Immature natural killer cell (primary cell): Measurements from ENCODE around the gene THAP11. TPM values are rescaled to one million over a fixed set of nuclear protein-coding genes. Genes with fewer than 3 reads are reported as not detected.
"Not testable (repeated sequence)": the region's sequence is repeated elsewhere in the genome, so short reads cannot be mapped to it uniquely, and the experiment has no call there.

Experiments used
- DNase-seq, 3 donors: peaks; one replicate each; pipeline ENCODE4 v3.0.0; 2022; ENCODE audit warnings: mixed read lengths in 1 of 3
- H3K27ac Mint-ChIP-seq, 6 donors: one replicate each; pipeline ENCODE4 v1.8.0; 2020; ENCODE audit warnings: mixed read lengths in 6 of 6, mild to moderate bottlenecking in 5 of 6, inconsistent platforms in 4 of 6, moderate library complexity in 3 of 6
- H3K27me3 Mint-ChIP-seq, 3 donors: one replicate each; pipeline ENCODE4 v1.8.0; 2020 to 2021; ENCODE audit warnings: low read depth in 3 of 3, mild to moderate bottlenecking in 3 of 3, mixed read lengths in 3 of 3, moderate library complexity in 3 of 3, inconsistent platforms in 1 of 3
- H3K36me3 Mint-ChIP-seq, 3 donors: one replicate each; pipeline ENCODE4 v1.8.0; 2020; ENCODE audit warnings: mixed read lengths in 3 of 3, inconsistent platforms in 2 of 3, mild to moderate bottlenecking in 2 of 3
- H3K4me1 Mint-ChIP-seq, 2 donors: one replicate each; pipeline ENCODE4 v1.8.0; 2020; ENCODE audit warnings: inconsistent platforms in 2 of 2, mild to moderate bottlenecking in 2 of 2, mixed read lengths in 2 of 2, moderate library complexity in 1 of 2
- H3K4me3 Mint-ChIP-seq, 5 donors: one replicate each; pipeline ENCODE4 v1.8.0; 2020; ENCODE audit warnings: mild to moderate bottlenecking in 5 of 5, mixed read lengths in 5 of 5, inconsistent platforms in 3 of 5, moderate library complexity in 3 of 5
- H3K9me3 Mint-ChIP-seq, 6 donors: one replicate each; pipeline ENCODE4 v1.8.0; 2020; ENCODE audit warnings: mild to moderate bottlenecking in 6 of 6, mixed read lengths in 6 of 6, inconsistent platforms in 4 of 6, moderate library complexity in 3 of 6
- polyA plus RNA-seq, 3 donors: library from polyadenylated mRNA; unstranded; fragments of 300-500 nt; fragmentation: Illumina TruSeq; gene quantifications; one replicate each; pipeline ENCODE4 v1.2.3, GENCODE V29; 2021

THAP11 gene
- polyA plus RNA-seq, 3 donors from 2014 or later = 102 to 129 (median 117) TPM

GRCh38 chr16:67820608-67821259, 21.4 kb upstream of the THAP11 start:
- Mint-ChIP-seq H3K4me1 (peaks cover 0 to 6% of the 10 kb centered on the region in 2 donors), H3K36me3 (no peaks in the 10 kb centered on the region), H3K4me3 (no peak overlapping the region), H3K27ac (peak overlapping the region in 1 of 6 donors; percentile 17), H3K9me3 (no peaks in the 10 kb centered on the region), H3K27me3 (peaks cover 0 to 2% (median 2%) of the 10 kb centered on the region in 3 donors)
- DNase-seq = no peak

- H3K4me1 Mint-ChIP-seq = no peaks in the 10 kb centered on the region
- H3K36me3 Mint-ChIP-seq = peaks cover 0 to 2% (median 0%) of the 10 kb centered on the region in 3 donors
- H3K9me3 Mint-ChIP-seq = no peaks in the 10 kb centered on the region
- DNase-seq = no peak
- H3K27ac Mint-ChIP-seq = no peak overlapping the region
- no peak overlapping the region for H3K4me3 Mint-ChIP-seq
- peaks cover 0 to 2% (median 0%) of the 10 kb centered on the region in 3 donors for H3K27me3 Mint-ChIP-seq
These were observed 19.6 kb upstream of the THAP11 start for GRCh38 chr16:67822511-67822910.

GRCh38 chr16:67825119-67825518, 17.0 kb upstream of the THAP11 start:
- Mint-ChIP-seq H3K4me1 (no peaks in the 10 kb centered on the region), H3K36me3 (peaks cover 0 to 5% (median 4%) of the 10 kb centered on the region in 3 donors), H3K27me3 (peaks cover 0 to 2% (median 0%) of the 10 kb centered on the region in 3 donors), H3K4me3 (no peak overlapping the region), H3K27ac (no peak overlapping the region), H3K9me3 (no peaks in the 10 kb centered on the region)
- no peak for DNase-seq

GRCh38 chr16:67825906-67826305, 16.2 kb upstream of the THAP11 start:
- H3K4me1 Mint-ChIP-seq = no peaks in the 10 kb centered on the region
- no peak overlapping the region for H3K4me3 Mint-ChIP-seq
- peaks cover 0 to 5% (median 4%) of the 10 kb centered on the region in 3 donors for H3K36me3 Mint-ChIP-seq
- H3K9me3 Mint-ChIP-seq = no peaks in the 10 kb centered on the region
- no peak for DNase-seq
- H3K27me3 Mint-ChIP-seq = peaks cover 0 to 2% (median 0%) of the 10 kb centered on the region in 3 donors
- H3K27ac Mint-ChIP-seq = no peak overlapping the region

- DNase-seq = no peak
- H3K4me1 Mint-ChIP-seq = peaks cover 11% of the 10 kb centered on the region in 2 donors
- H3K27me3 Mint-ChIP-seq = peaks cover 0 to 2% (median 2%) of the 10 kb centered on the region in 3 donors
- no peak overlapping the region for H3K4me3 Mint-ChIP-seq
- peaks cover 0 to 5% (median 4%) of the 10 kb centered on the region in 3 donors for H3K36me3 Mint-ChIP-seq
- H3K9me3 Mint-ChIP-seq = no peaks in the 10 kb centered on the region
- H3K27ac Mint-ChIP-seq = no peak overlapping the region
These were observed 13.5 kb upstream of the THAP11 start for GRCh38 chr16:67828651-67829050.

GRCh38 chr16:67833030-67833414, 9.1 kb upstream of the THAP11 start:
- Mint-ChIP-seq H3K27ac (peak overlapping the region; percentile 27 to 83 (median 65)), H3K4me3 (peak overlapping the region; percentile 83 to 94 (median 89)), H3K9me3 (no peaks in the 10 kb centered on the region), H3K27me3 (peaks cover 0 to 2% (median 2%) of the 10 kb centered on the region in 3 donors), H3K4me1 (peaks cover 17 to 18% of the 10 kb centered on the region in 2 donors), H3K36me3 (peaks cover 0 to 4% (median 3%) of the 10 kb centered on the region in 3 donors)
- no peak for DNase-seq

- Mint-ChIP-seq H3K4me3 (peak overlapping the region; percentile 83 to 94 (median 89)), H3K27ac (peak overlapping the region; percentile 37 to 87 (median 75)), H3K27me3 (peaks cover 0 to 2% (median 2%) of the 10 kb centered on the region in 3 donors), H3K9me3 (no peaks in the 10 kb centered on the region), H3K36me3 (peaks cover 0 to 4% (median 1%) of the 10 kb centered on the region in 3 donors), H3K4me1 (peaks cover 17 to 18% of the 10 kb centered on the region in 2 donors)
- DNase-seq = peak; percentile 91 to 93 (median 91)
These were observed 8.5 kb upstream of the THAP11 start for GRCh38 chr16:67833415-67834241.

GRCh38 chr16:67834242-67834614, 7.9 kb upstream of the THAP11 start:
- H3K4me1 Mint-ChIP-seq = peaks cover 17 to 18% of the 10 kb centered on the region in 2 donors
- H3K36me3 Mint-ChIP-seq = no peaks in the 10 kb centered on the region
- peak overlapping the region; percentile 83 to 94 (median 89) for H3K4me3 Mint-ChIP-seq
- no peak for DNase-seq
- peak overlapping the region in 5 of 6 donors; percentile 37 to 87 (median 73) for H3K27ac Mint-ChIP-seq
- no peaks in the 10 kb centered on the region for H3K9me3 Mint-ChIP-seq
- H3K27me3 Mint-ChIP-seq = peaks cover 0 to 2% (median 2%) of the 10 kb centered on the region in 3 donors

GRCh38 chr16:67837190-67837589, 4.9 kb upstream of the THAP11 start:
- peaks cover 25 to 26% of the 10 kb centered on the region in 2 donors for H3K4me1 Mint-ChIP-seq
- DNase-seq, H3K36me3 Mint-ChIP-seq, H3K4me3 Mint-ChIP-seq, H3K9me3 Mint-ChIP-seq, H3K27me3 Mint-ChIP-seq, H3K27ac Mint-ChIP-seq: not testable (repeated sequence)

- no peak for DNase-seq
- Mint-ChIP-seq H3K27me3 (peaks cover 0 to 6% (median 2%) of the 10 kb centered on the region in 3 donors), H3K4me3 (peak overlapping the region in 1 of 5 donors; percentile 1), H3K36me3 (no peaks in the 10 kb centered on the region), H3K27ac (peak overlapping the region in 1 of 6 donors; percentile 18), H3K9me3 (no peaks in the 10 kb centered on the region), H3K4me1 (peaks cover 22 to 24% of the 10 kb centered on the region in 2 donors)
These were observed 4.3 kb upstream of the THAP11 start for GRCh38 chr16:67837811-67838210.

- Mint-ChIP-seq H3K27me3 (peaks cover 0 to 15% (median 2%) of the 10 kb centered on the region in 3 donors), H3K9me3 (no peaks in the 10 kb centered on the region)
These were observed 813 bp upstream of the THAP11 start for GRCh38 chr16:67841198-67841815.

GRCh38 chr16:67842509-67843342, 606 bp downstream of the THAP11 start:
- Mint-ChIP-seq H3K27me3 (peaks cover 2 to 15% (median 3%) of the 10 kb centered on the region in 3 donors), H3K27ac (peak overlapping the region; percentile 89 to 96 (median 94)), H3K36me3 (peaks cover 0 to 3% (median 0%) of the 10 kb centered on the region in 3 donors), H3K4me1 (peaks cover 44 to 49% of the 10 kb centered on the region in 2 donors), H3K9me3 (no peaks in the 10 kb centered on the region), H3K4me3 (peak overlapping the region; percentile 88 to 96 (median 93))
- peak; percentile 72 to 76 (median 74) for DNase-seq

More at GRCh38 chr16:67841198-67841815, 813 bp upstream of the THAP11 start:
- peaks cover 40 to 45% of the 10 kb centered on the region in 2 donors for H3K4me1 Mint-ChIP-seq
- peak overlapping the region; percentile 11 to 97 (median 95) for H3K27ac Mint-ChIP-seq
- H3K36me3 Mint-ChIP-seq = peaks cover 0 to 3% (median 0%) of the 10 kb centered on the region in 3 donors
- peak overlapping the region; percentile 93 to 97 (median 94) for H3K4me3 Mint-ChIP-seq
- no peak for DNase-seq

GRCh38 chr16:67843343-67843765, 1.2 kb downstream of the THAP11 start:
- Mint-ChIP-seq H3K27ac (peak overlapping the region; percentile 89 to 96 (median 94)), H3K4me1 (peaks cover 49 to 53% of the 10 kb centered on the region in 2 donors), H3K27me3 (peaks cover 2 to 16% (median 3%) of the 10 kb centered on the region in 3 donors), H3K36me3 (peaks cover 0 to 3% (median 0%) of the 10 kb centered on the region in 3 donors), H3K9me3 (no peaks in the 10 kb centered on the region), H3K4me3 (peak overlapping the region; percentile 88 to 96 (median 93))
- DNase-seq = no peak
